B cell (primary cell): ENCODE results near the gene GTPBP3. TPM values are rescaled to one million over a fixed set of nuclear protein-coding genes. Genes with fewer than 3 reads are reported as not detected.

ENCODE experiments used
- ATAC-seq: fragments of 200-7000 bp; cut with Tn5 transposase; one replicate; pipeline ENCODE4 v1.10.0; 2021; ENCODE audit warnings: low read depth, mild to moderate bottlenecking, moderate number of reproducible peaks, moderate library complexity
- CTCF ChIA-PET: fragments of 350-600 bp; sonication (Branson Sonifier 250); formaldehyde crosslinking; loops from one replicate; lab custom pipeline; 2021; ENCODE audit warnings: antibody characterized with exemption, inconsistent platforms; lab: Charles Lee
- POLR2A ChIA-PET: fragments of 350-600 bp; sonication (Branson Sonifier 250); formaldehyde crosslinking; loops from one replicate; lab custom pipeline; 2021; ENCODE audit warnings: antibody characterized with exemption; lab: Charles Lee
- DNase-seq: peaks from one replicate; pipeline ENCODE4 v3.0.0; 2013
- H2AFZ ChIP-seq: 2 replicates; pipeline ENCODE4 v1.6.1; 2012; ENCODE audit warnings: mild to moderate bottlenecking, low read depth, low read length; ENCODE audit not compliant: insufficient read depth, poor library complexity, severe bottlenecking
- H3K27ac ChIP-seq, 2 donors: 1 replicate in 1 of 2; 2 replicates in 1 of 2; pipeline ENCODE4 v1.5.1; 2012 to 2013; ENCODE audit warnings: low read length in 2 of 2, mild to moderate bottlenecking in 2 of 2, moderate library complexity in 1 of 2
- H3K27me3 ChIP-seq, 4 experiments: fragments of 200-600 bp in 1 of 4; sonication (generic) in 1 of 4; replicated peaks in 1 of 4; 1 replicate in 2 of 4; 2 replicates in 2 of 4; pipeline versions ENCODE4 v1.6.1 to v1.7.0; 2013 to 2016; ENCODE audit warnings: low read length in 3 of 4, mild to moderate bottlenecking in 2 of 4, mixed read lengths in 1 of 4, moderate library complexity in 1 of 4; ENCODE audit not compliant: insufficient read depth in 4 of 4, control insufficient read depth in 3 of 4; ENCODE audit errors: control extremely low read depth in 1 of 4
- H3K36me3 ChIP-seq, 2 experiments: replicated peaks in 1 of 2; 1 replicate in 1 of 2; 2 replicates in 1 of 2; pipeline versions ENCODE4 v1.6.1 to v1.7.1; 2013; ENCODE audit warnings: low read length in 1 of 2; ENCODE audit not compliant: insufficient read depth in 2 of 2, control insufficient read depth in 1 of 2; ENCODE audit errors: control extremely low read depth in 1 of 2, extremely low read depth in 1 of 2
- H3K4me1 ChIP-seq, 2 donors: fragments of 200-600 bp in 1 of 2; sonication (generic) in 1 of 2; 1 replicate in 1 of 2; 2 replicates in 1 of 2; pipeline versions ENCODE4 v1.5.1 to v1.6.1; 2013 to 2017; ENCODE audit warnings: low read length in 2 of 2; ENCODE audit not compliant: control insufficient read depth in 2 of 2, insufficient read depth in 2 of 2
- H3K4me2 ChIP-seq: replicated peaks from 2 replicates; pipeline ENCODE3; 2012; ENCODE audit warnings: mild to moderate bottlenecking, low read depth, low read length; ENCODE audit not compliant: poor library complexity, severe bottlenecking
- H3K4me3 ChIP-seq, 5 experiments: fragments of 200-600 bp in 1 of 5; sonication (generic) in 1 of 5; 1 replicate in 3 of 5; 2 replicates in 2 of 5; pipeline versions ENCODE4 v1.5.1 to v1.7.0; 2011 to 2016; ENCODE audit warnings: low read length in 4 of 5, mild to moderate bottlenecking in 4 of 5, low read depth in 2 of 5, control low read depth in 1 of 5, moderate library complexity in 1 of 5; ENCODE audit not compliant: insufficient read depth in 1 of 5; ENCODE audit errors: control extremely low read depth in 1 of 5, extremely low read depth in 1 of 5
- H3K79me2 ChIP-seq: fragments of 200-600 bp; sonication (generic); one replicate; pipeline ENCODE4 v1.6.0; 2016; ENCODE audit warnings: low read length; ENCODE audit not compliant: control insufficient read depth, insufficient read depth
- H3K9ac ChIP-seq: fragments of 200-600 bp; sonication (generic); 2 replicates; pipeline ENCODE4 v1.6.1; 2017; ENCODE audit warnings: mild to moderate bottlenecking, low read length, moderate library complexity
- H3K9me3 ChIP-seq, 3 donors: one replicate each; pipeline versions ENCODE4 v1.6.1 to v1.7.1; 2013; ENCODE audit warnings: low read length in 2 of 3; ENCODE audit not compliant: control insufficient read depth in 2 of 3, insufficient read depth in 1 of 3; ENCODE audit errors: control extremely low read depth in 1 of 3
- H4K20me1 ChIP-seq: 2 replicates; pipeline ENCODE4 v1.6.0; 2012; ENCODE audit warnings: mild to moderate bottlenecking, low read length; ENCODE audit not compliant: insufficient read depth, control insufficient read depth, poor library complexity, severe bottlenecking
- H3K27ac Mint-ChIP-seq: one replicate; pipeline ENCODE4 v1.8.0; 2021; ENCODE audit warnings: mixed read lengths
- H3K27me3 Mint-ChIP-seq: one replicate; pipeline ENCODE4 v1.8.0; 2021; ENCODE audit warnings: mixed read lengths
- H3K4me1 Mint-ChIP-seq: one replicate; pipeline ENCODE4 v1.8.0; 2021; ENCODE audit warnings: mixed read lengths
- H3K4me3 Mint-ChIP-seq: one replicate; pipeline ENCODE4 v1.8.0; 2021; ENCODE audit warnings: mixed read lengths
- H3K9me3 Mint-ChIP-seq: one replicate; pipeline ENCODE4 v1.8.0; 2022; ENCODE audit warnings: mixed read lengths; ENCODE audit not compliant: insufficient read depth
- CTCF ChIP-seq: fragments of 200-600 bp; IDR thresholded peaks from one replicate; pipeline ENCODE4 v1.8.0; 2022; ENCODE audit warnings: antibody characterized with exemption, mild to moderate bottlenecking
- EZH2 ChIP-seq: IDR thresholded peaks from 2 replicates; pipeline ENCODE4 v1.6.1; 2012; ENCODE audit warnings: borderline replicate concordance, low read depth, mild to moderate bottlenecking, moderate library complexity, low read length; ENCODE audit not compliant: insufficient read depth, poor library complexity, severe bottlenecking
- WGBS: methylation state at CpG from one replicate; pipeline ENCODE4 v1.1.5; 2013; ENCODE audit warnings: missing lambda C conversion rate; ENCODE audit not compliant: insufficient coverage; 5-methylcytosine and 5-hydroxymethylcytosine counted together
- intact Hi-C: fragments of 100-400 bp; cut with micrococcal nuclease; formaldehyde crosslinking; loops from one replicate; pipeline ENCODE4 v1.10.0; 2022
- polyA plus RNA-seq: library from polyadenylated mRNA; depleted of rRNA; stranded (reverse); fragments of >200 nt; gene quantifications from 2 replicates; pipeline ENCODE4 v1.2.3, GENCODE V29; 2012
- total RNA-seq, 2 donors: library from RNA; stranded (reverse); fragments of 120-200 nt in 1 of 2; gene quantifications; 1 replicate in 1 of 2; 2 replicates in 1 of 2; pipeline versions ENCODE4 v1.2.3 to v1.2.4, GENCODE V29; 2013 to 2022

Gene GTPBP3
- total and polyA plus RNA-seq, 2 donors (not counting 1 experiment from before 2014, with no cell fraction given), result 41.6 to 44.9 TPM

- ATAC-seq, result no peak
- H3K4me3 Mint-ChIP-seq, result no peak overlapping the region
- no peak overlapping the region for H3K4me2 ChIP-seq
Observed at GRCh38 chr19:17293605-17294004, 43.7 kb upstream of the GTPBP3 start.

More at GRCh38 chr19:17293605-17294004, 43.7 kb upstream of the GTPBP3 start:
- no peaks in the 10 kb centered on the region for H3K36me3 ChIP-seq
- no peak for DNase-seq
- H3K27ac ChIP-seq, result no peak overlapping the region
- H3K79me2 ChIP-seq, result no peaks in the 10 kb centered on the region
- WGBS, result 90% methylated on average over 10 of the region's 14 CpGs
- CTCF ChIA-PET, result interaction anchor here (0.9 to 3.7 kb wide), 6 partner anchors 10 to 93 kb away, joined by 3 to 25 read pairs (median 7); partner anchors contain the start of genes ABHD8, DDA1 and MRPL34
- POLR2A ChIA-PET, result interaction anchor here (1.5 kb wide), 1 partner anchor 10 kb away, joined by 7 read pairs; no protein-coding TSS in a partner anchor
- H4K20me1 ChIP-seq, result no peaks in the 10 kb centered on the region
- peaks cover 0 to 13% (median 0%) of the 10 kb centered on the region in 3 donors for H3K9me3 ChIP-seq
- Mint-ChIP-seq H3K27ac (no peak overlapping the region), H3K9me3 (no peaks in the 10 kb centered on the region), H3K4me1 (peaks cover 12% of the 10 kb centered on the region), H3K27me3 (no peaks in the 10 kb centered on the region)
- no peak overlapping the region for H3K4me3 ChIP-seq
- H3K4me1 ChIP-seq, result peaks cover 0 to 10% of the 10 kb centered on the region in 2 donors
- no peaks in the 10 kb centered on the region for H3K27me3 ChIP-seq
- TF ChIP-seq CTCF, result no peak
- no peak for TF ChIP-seq EZH2
- H3K9ac ChIP-seq, result no peak overlapping the region
- intact Hi-C loops, result loop anchor here (1.0 kb wide), 1 partner anchor 93 kb away; no protein-coding TSS in a partner anchor
- no peak overlapping the region for H2AFZ ChIP-seq
